GM19463 (cell line): ENCODE measurements around the gene OR4C5.
"Not testable (repeated sequence)": the region's sequence is repeated elsewhere in the genome, so short reads cannot be mapped to it uniquely, and the experiment has no call there.

Source experiments
- ATAC-seq: cut with Tn5 transposase; IDR thresholded peaks from one replicate; pipeline ENCODE4 v1.9.1; 2021; ENCODE audit warnings: mild to moderate bottlenecking, moderate library complexity; ENCODE audit not compliant: unreplicated experiment

The OR4C5 gene

DNA sequence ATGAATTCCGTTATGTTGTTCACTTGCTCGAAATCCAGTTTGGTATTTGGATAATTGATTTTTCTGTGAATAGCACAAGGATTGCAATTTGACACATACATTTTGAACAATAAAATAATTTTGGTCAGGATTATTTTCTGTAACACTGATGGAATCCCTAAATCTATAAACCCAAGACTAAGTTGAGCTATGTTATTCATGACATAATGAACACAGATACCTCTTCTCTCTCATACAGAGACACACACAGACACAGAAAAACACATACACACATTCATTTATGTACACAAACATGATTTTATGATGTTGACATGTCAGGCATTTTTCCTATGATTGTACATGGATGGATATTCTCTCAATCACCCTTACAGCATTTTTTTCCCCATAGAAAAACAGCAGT, at the start of gene OR4C5:
Gene OR4C5, minus strand, starts transcription at position 101 of the 400 bp plus-strand sequence. Its CDS starts 0 bp downstream, at position 101.
- ATAC-seq = no peak

DNA sequence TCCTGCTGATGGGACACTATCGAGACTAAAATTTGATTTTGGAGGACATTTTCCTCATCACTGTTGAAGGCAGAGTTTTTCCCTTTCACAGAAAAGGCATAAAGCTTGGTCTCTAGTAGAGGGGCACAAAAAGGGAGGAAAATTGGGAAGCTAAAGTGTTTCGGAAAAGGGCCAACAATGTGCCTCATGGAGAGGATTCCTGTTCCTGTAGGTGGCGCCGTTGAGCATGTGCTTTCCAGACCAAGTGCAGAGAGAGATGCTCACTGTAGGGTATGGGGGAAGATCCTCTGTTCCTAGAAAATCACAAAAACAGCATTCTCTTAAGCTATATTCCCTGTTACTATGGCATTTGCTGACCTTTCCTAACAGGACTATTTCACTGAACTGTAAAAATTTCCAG, 18.4 kb upstream of the OR4C5 start:
- no peak for ATAC-seq

DNA sequence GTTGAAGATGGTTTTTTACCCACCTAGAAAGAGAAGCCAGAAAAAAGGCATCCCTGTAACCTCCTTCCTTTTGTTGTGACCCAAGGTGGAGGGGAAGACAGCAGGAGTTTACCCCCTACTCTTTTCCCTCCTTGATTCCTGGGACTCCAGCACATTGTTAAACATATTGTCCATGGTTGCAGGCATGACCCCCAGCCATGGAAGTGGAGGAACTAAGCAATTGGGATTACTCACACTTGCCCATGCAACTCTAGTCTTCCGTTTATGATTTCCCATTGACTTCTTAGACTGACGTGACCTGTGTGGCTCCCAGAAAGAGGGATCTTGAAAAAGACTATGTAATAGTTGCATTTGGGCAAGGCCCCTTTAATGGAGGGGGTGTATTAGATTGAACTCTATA, 17.9 kb upstream of the OR4C5 start:
- ATAC-seq = not testable (repeated sequence)

DNA sequence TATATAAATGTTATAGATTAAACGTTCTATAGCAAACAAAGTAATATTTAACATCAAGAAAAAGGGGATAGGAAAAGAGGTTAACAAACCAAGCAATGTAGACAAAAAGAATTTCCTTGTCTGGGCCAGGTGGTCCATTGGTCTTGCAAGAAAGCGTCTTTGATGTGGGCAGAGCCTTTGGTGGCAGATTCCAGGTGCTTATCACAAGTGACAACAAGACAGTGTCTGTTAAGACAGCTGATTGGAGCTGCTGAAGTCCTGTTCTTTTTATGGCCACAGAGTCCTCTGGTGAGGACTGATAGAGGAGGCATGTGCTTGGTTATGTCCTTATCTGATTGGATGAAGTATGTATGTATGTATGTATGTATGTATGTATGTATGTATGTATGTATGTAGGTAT, 5.0 kb downstream of the OR4C5 start:
- not testable (repeated sequence) for ATAC-seq

DNA sequence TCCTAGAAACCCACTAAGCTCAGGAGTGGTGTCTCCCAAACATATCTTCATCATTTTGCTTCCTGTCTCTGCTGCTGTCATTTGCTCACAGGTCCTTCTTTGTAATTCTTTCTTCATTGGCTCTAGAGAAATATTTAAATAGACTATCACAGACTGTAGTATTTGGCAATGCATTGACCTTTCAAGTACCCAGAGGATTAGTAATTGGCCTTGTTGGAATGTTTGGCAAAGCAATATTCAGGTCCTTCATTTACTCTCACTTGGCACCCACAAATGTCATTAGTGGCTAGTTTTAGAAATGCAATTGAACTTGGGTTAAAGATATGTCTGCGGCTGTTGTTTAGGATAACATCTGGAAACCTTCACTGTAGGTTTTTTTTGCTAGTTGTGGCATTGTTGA, 11.6 kb downstream of the OR4C5 start:
- no peak for ATAC-seq

DNA sequence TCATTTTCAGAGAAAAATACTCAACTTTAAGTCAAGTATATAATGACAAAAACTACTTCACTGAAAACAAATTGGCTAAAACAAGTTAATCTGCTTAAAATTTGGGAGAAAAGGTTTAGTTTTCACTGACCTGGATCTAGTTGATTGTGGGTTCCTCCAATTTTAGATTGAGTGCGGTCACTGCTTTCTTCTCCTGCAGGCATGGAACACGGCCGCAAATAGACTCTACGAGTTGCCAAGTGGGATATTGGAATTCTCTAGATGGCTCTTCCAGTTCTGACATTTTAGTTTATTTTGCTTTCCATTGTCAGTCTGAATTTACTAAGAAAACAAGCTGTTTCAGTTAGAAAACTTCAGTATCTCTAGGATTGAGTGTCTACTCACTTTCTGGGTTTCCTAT, 12.3 kb downstream of the OR4C5 start:
- ATAC-seq = no peak

DNA sequence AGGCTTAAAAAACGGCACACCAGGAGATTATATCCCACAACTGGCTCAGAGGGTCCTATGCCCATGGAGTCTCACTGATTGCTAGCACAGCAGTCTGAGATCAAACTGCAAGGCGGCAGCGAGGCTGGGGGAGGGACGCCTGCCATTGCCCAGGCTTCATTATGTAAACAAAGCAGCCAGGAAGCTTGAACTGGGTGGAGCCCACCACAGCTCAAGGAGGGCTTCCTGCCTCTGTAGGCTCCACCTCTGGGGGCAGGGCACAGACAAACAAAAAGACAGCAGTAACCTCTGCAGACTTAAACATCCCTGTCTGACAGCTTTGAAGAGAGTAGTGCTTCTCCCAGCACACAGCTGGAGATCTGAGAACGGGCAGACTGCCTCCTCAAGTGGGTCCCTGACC, 20.0 kb downstream of the OR4C5 start:
- ATAC-seq = not testable (repeated sequence)

DNA sequence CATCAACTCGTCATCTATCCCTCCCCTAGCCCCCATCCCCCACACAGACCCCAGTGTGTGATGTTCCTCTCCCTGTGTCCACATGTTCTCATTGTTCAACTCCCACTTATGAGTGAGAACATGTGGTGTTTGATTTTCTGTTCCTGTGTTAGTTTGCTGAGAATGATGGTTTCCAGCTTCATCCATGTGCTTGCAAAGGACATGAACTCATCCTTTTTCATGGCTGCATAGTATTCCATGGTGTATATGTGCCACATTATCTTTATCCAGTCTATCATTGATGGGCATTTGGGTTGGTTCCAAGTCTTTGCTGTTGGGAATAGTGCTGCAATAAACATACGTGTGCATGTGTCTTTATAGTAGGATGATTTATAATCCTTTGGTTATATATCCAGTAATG, 23.8 kb downstream of the OR4C5 start:
- ATAC-seq = not testable (repeated sequence)

DNA sequence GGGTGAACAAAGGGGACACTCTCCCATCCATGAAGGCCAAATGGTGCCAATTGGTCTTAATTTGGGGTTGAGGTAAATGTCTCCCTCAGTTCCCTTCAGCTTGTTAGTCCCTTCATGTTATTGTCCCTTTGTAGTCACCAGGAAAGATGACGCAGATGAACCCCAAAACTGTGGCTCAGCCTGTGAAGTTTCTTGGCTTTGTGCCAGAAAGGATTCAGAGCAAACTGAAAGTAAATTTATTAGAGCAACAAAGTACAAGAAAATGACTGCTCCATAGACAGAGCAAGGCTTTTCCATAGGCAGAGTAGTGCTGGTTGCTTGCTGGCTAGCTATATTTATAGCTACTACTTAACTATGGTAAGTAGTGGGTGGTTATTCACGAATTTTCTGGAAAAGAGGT, 24.8 kb downstream of the OR4C5 start:
- ATAC-seq = no peak

DNA sequence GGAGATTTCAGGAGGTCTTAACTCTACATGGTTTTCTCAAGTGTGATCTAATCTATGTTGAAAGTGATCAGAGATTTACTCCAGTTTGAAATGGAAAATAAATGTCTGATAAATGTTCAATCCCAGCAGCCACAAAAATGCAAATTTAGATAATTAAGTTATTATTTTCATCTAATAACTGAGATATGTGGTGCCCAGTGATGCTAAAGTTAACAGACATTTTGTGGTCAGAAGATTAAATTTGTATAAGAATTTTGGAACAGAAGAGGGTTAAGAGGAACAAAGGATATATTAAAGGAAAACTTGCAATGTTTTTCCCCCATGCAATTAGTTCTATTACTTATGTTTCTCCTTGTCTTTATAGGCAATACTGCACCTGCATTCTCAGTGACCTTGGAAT, 41.6 kb downstream of the OR4C5 start, which contains the start of gene OR4C3:
Gene OR4C3, plus strand, starts transcription at position 301 of the 400 bp plus-strand sequence. CDS start 102 bp downstream, outside the sequence.
- ATAC-seq = not testable (repeated sequence)

DNA sequence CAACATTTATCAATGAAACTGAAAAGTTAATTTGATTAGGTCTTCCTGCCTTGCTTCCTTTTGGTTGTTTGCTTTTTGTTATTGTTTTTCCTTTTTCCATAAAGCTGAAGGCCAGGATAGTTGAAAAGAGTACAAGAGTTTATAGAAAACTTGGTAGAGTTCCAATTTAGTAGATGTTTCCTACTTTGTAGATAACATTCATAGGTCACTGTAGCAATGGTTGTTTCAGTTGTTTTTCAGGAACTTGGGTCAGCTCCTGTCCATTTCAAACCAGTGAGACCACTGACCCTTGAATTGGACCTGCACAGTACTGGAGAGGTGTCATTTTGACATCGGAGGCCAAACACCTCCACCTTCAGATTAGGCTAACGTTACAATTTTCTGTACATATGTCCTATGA, 46.5 kb downstream of the OR4C5 start:
- not testable (repeated sequence) for ATAC-seq
